Measurements from ENCODE around the gene NRG3.

The NRG3 gene

GRCh38 chr10:82144153-82144552, 269.2 kb downstream of the NRG3 start:
- Histone ChIP-seq H3K18ac (ENCODE audit: low read length) (no peak overlapping the region), H4K8ac (ENCODE audit: low read depth, low read length) (no peak overlapping the region), H4K12ac (ENCODE audit: low read depth, low read length) (no peak overlapping the region), H3K4me3 (ENCODE audit: low read depth, low read length) (no peak overlapping the region), H3K9me3 (ENCODE audit: insufficient read depth, low read depth, low read length) (no peaks in the 10 kb centered on the region), H3K79me1 (ENCODE audit: low read length) (no peaks in the 10 kb centered on the region), H2BK120ac (ENCODE audit: insufficient read depth, low read length, poor library complexity) (no peak overlapping the region), H3K36me3 (ENCODE audit: control insufficient read depth in 1 of 2, insufficient read depth in 2 of 2, low read length in 2 of 2) (no peaks in the 10 kb centered on the region), H3K27me3 (ENCODE audit: insufficient read depth, low read length) (no peaks in the 10 kb centered on the region), H3K4me1 (ENCODE audit: control insufficient read depth in 1 of 2, insufficient read depth in 2 of 2, low read length in 2 of 2) (peaks cover 0 to 2% of the 10 kb centered on the region in 2 experiments), H3K79me2 (ENCODE audit: control insufficient read depth, insufficient read depth, low read length, poor library complexity) (no peaks in the 10 kb centered on the region), H2BK5ac (ENCODE audit: low read depth, low read length, poor library complexity) (no peak overlapping the region), H4K91ac (ENCODE audit: low read depth, low read length) (no peak overlapping the region), H3K27ac (ENCODE audit: low read depth, low read length) (no peak overlapping the region), H2BK12ac (ENCODE audit: low read length) (no peak overlapping the region), H2AFZ (ENCODE audit: insufficient read depth, low read length, poor library complexity) (no peak overlapping the region), H2AK5ac (ENCODE audit: low read length) (no peak overlapping the region), H3K14ac (ENCODE audit: low read length) (no peak overlapping the region), H3K9ac (ENCODE audit: low read length) (no peak overlapping the region), H3K4me2 (ENCODE audit: low read length) (no peak overlapping the region), H3K23ac (ENCODE audit: low read length) (no peak overlapping the region), H3K4ac (ENCODE audit: low read depth, low read length) (no peak overlapping the region)
- no CpG with 5 or more reads among the region's 3 CpGs for WGBS (ENCODE audit: extremely low coverage, insufficient coverage, insufficient read length)
- DNase-seq: no peak

DNA sequence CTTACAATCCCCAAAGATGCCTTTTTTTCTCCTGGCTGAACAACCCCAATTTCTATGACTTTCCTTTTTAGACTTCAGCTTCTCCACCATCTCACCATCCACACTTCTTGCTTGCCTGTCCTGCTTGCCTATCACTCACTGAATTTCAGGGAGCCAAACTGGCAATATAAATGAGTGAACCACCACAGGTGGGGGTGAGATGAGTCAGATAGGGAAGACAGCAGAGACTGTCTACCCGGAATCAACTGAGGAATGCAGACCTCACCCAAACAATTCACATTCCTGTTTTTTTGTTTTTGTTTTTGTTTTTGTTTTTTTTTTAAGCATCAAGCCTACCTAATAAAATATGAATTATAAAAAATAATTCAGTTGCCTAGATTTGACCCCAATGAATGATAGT, 273.8 kb downstream of the NRG3 start:
- Histone ChIP-seq H4K12ac (ENCODE audit: low read depth, low read length) (no peak overlapping the region), H3K9ac (ENCODE audit: low read length) (no peak overlapping the region), H3K27ac (ENCODE audit: low read depth, low read length) (no peak overlapping the region), H2BK120ac (ENCODE audit: insufficient read depth, low read length, poor library complexity) (no peak overlapping the region), H3K9me3 (ENCODE audit: insufficient read depth, low read depth, low read length) (no peaks in the 10 kb centered on the region), H3K36me3 (ENCODE audit: control insufficient read depth in 1 of 2, insufficient read depth in 2 of 2, low read length in 2 of 2) (no peaks in the 10 kb centered on the region), H2AK5ac (ENCODE audit: low read length) (no peak overlapping the region), H3K27me3 (ENCODE audit: insufficient read depth, low read length) (no peaks in the 10 kb centered on the region), H3K79me2 (ENCODE audit: control insufficient read depth, insufficient read depth, low read length, poor library complexity) (no peaks in the 10 kb centered on the region), H3K4me1 (ENCODE audit: control insufficient read depth in 1 of 2, insufficient read depth in 2 of 2, low read length in 2 of 2) (peaks cover 0 to 5% of the 10 kb centered on the region in 2 experiments), H3K4me3 (ENCODE audit: low read depth, low read length) (no peak overlapping the region), H2BK12ac (ENCODE audit: low read length) (no peak overlapping the region), H3K4ac (ENCODE audit: low read depth, low read length) (no peak overlapping the region), H3K18ac (ENCODE audit: low read length) (no peak overlapping the region), H3K14ac (ENCODE audit: low read length) (no peak overlapping the region), H4K91ac (ENCODE audit: low read depth, low read length) (no peak overlapping the region), H4K8ac (ENCODE audit: low read depth, low read length) (no peak overlapping the region), H3K23ac (ENCODE audit: low read length) (no peak overlapping the region), H3K79me1 (ENCODE audit: low read length) (peaks cover 2% of the 10 kb centered on the region), H2BK5ac (ENCODE audit: low read depth, low read length, poor library complexity) (no peak overlapping the region), H3K4me2 (ENCODE audit: low read length) (no peak overlapping the region), H2AFZ (ENCODE audit: insufficient read depth, low read length, poor library complexity) (no peak overlapping the region)
- WGBS (ENCODE audit: extremely low coverage, insufficient coverage, insufficient read length): no CpG with 5 or more reads among the region's 1 CpG
- no peak for DNase-seq

GRCh38 chr10:82149674-82150073, 274.7 kb downstream of the NRG3 start:
- no CpG with 5 or more reads among the region's 4 CpGs for WGBS (ENCODE audit: extremely low coverage, insufficient coverage, insufficient read length)
- no peak overlapping the region for H3K4ac ChIP-seq (ENCODE audit: low read depth, low read length)
- no peak overlapping the region for H3K18ac ChIP-seq (ENCODE audit: low read length)
- H2AK5ac ChIP-seq (ENCODE audit: low read length): no peak overlapping the region
- peaks cover 2% of the 10 kb centered on the region for H3K79me1 ChIP-seq (ENCODE audit: low read length)
- no peak for DNase-seq
- no peaks in the 10 kb centered on the region for H3K36me3 ChIP-seq (ENCODE audit: control insufficient read depth in 1 of 2, insufficient read depth in 2 of 2, low read length in 2 of 2)
- no peak overlapping the region for H2AFZ ChIP-seq (ENCODE audit: insufficient read depth, low read length, poor library complexity)
- no peak overlapping the region for H3K14ac ChIP-seq (ENCODE audit: low read length)
- H2BK5ac ChIP-seq (ENCODE audit: low read depth, low read length, poor library complexity): no peak overlapping the region
- no peaks in the 10 kb centered on the region for H3K9me3 ChIP-seq (ENCODE audit: insufficient read depth, low read depth, low read length)
- no peak overlapping the region for H3K23ac ChIP-seq (ENCODE audit: low read length)
- no peaks in the 10 kb centered on the region for H3K27me3 ChIP-seq (ENCODE audit: insufficient read depth, low read length)
- H3K4me2 ChIP-seq (ENCODE audit: low read length): no peak overlapping the region
- H4K8ac ChIP-seq (ENCODE audit: low read depth, low read length): no peak overlapping the region
- no peak overlapping the region for H4K91ac ChIP-seq (ENCODE audit: low read depth, low read length)
- H3K79me2 ChIP-seq (ENCODE audit: control insufficient read depth, insufficient read depth, low read length, poor library complexity): no peaks in the 10 kb centered on the region
- H3K27ac ChIP-seq (ENCODE audit: low read depth, low read length): no peak overlapping the region
- no peak overlapping the region for H3K4me3 ChIP-seq (ENCODE audit: low read depth, low read length)
- peaks cover 0 to 5% of the 10 kb centered on the region in 2 experiments for H3K4me1 ChIP-seq (ENCODE audit: control insufficient read depth in 1 of 2, insufficient read depth in 2 of 2, low read length in 2 of 2)
- no peak overlapping the region for H3K9ac ChIP-seq (ENCODE audit: low read length)
- H4K12ac ChIP-seq (ENCODE audit: low read depth, low read length): no peak overlapping the region
- H2BK120ac ChIP-seq (ENCODE audit: insufficient read depth, low read length, poor library complexity): no peak overlapping the region
- no peak overlapping the region for H2BK12ac ChIP-seq (ENCODE audit: low read length)

DNA sequence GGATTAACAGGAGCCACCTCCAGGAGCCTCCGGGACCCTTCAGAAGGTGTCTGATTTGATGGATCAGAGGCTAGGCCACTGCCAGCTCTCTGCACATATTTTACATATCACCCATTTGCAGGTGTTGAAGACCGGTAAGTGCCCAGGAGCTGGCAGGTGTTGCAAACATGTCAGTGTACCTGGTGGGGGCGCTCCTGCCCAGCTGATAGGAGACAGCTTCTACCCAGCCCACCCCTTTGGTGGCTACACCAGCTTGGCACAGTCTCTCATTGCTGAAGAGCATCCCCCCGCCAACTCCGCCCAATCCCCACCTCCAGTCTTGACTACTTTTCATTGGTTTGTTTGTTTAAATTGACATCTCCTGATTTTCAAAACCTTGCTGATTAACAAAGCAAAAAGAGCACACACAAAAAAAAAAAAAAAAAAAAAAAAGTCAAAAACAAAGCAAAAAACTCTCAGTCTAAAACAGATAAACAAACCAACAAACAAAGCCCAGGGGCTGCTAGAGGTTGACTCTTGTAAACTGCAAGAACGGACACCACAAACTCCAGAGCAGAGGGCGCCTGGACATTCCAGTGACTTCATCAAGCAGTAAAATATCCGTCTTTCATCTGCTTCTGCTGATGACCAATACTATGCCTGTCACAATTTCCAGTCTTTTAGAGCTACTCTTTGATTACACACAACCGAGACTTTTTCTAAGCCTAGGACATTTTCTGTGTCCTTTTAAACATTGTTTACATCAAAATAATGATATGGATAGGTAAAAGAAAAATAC, 275.3 kb downstream of the NRG3 start:
- Histone ChIP-seq H2AK5ac (ENCODE audit: low read length) (no peak overlapping the region), H2BK120ac (ENCODE audit: insufficient read depth, low read length, poor library complexity) (no peak overlapping the region), H3K18ac (ENCODE audit: low read length) (no peak overlapping the region), H2AFZ (ENCODE audit: insufficient read depth, low read length, poor library complexity) (no peak overlapping the region), H3K27ac (ENCODE audit: low read depth, low read length) (no peak overlapping the region), H3K14ac (ENCODE audit: low read length) (no peak overlapping the region), H2BK12ac (ENCODE audit: low read length) (no peak overlapping the region), H3K79me2 (ENCODE audit: control insufficient read depth, insufficient read depth, low read length, poor library complexity) (no peaks in the 10 kb centered on the region), H3K4me3 (ENCODE audit: low read depth, low read length) (no peak overlapping the region), H3K4me1 (ENCODE audit: control insufficient read depth in 1 of 2, insufficient read depth in 2 of 2, low read length in 2 of 2) (peaks cover 0 to 5% of the 10 kb centered on the region in 2 experiments), H4K12ac (ENCODE audit: low read depth, low read length) (no peak overlapping the region), H3K9me3 (ENCODE audit: insufficient read depth, low read depth, low read length) (no peaks in the 10 kb centered on the region), H3K36me3 (ENCODE audit: control insufficient read depth in 1 of 2, insufficient read depth in 2 of 2, low read length in 2 of 2) (no peaks in the 10 kb centered on the region), H3K23ac (ENCODE audit: low read length) (no peak overlapping the region), H3K79me1 (ENCODE audit: low read length) (peaks cover 2% of the 10 kb centered on the region), H3K27me3 (ENCODE audit: insufficient read depth, low read length) (no peaks in the 10 kb centered on the region), H3K4ac (ENCODE audit: low read depth, low read length) (no peak overlapping the region), H2BK5ac (ENCODE audit: low read depth, low read length, poor library complexity) (no peak overlapping the region), H4K91ac (ENCODE audit: low read depth, low read length) (no peak overlapping the region), H3K9ac (ENCODE audit: low read length) (no peak overlapping the region), H4K8ac (ENCODE audit: low read depth, low read length) (no peak overlapping the region), H3K4me2 (ENCODE audit: low read length) (no peak overlapping the region)
- DNase-seq: peak in 1 of 2 donors; percentile 12
- no CpG with 5 or more reads among the region's 9 CpGs for WGBS (ENCODE audit: extremely low coverage, insufficient coverage, insufficient read length)
